Stimulated activated naive CD8-positive, alpha-beta T cell treated with anti-CD3 and anti-CD28 coated beads, Interleukin-15, amount 100 ng/mL, for 72 hours (primary cell): Measurements from ENCODE around the gene EML5.

Source experiments
- ATAC-seq: fragments of 150-1000 bp; cut with Tn5 transposase; 2 replicates; pipeline ENCODE4 v1.10.0; 2021; ENCODE audit warnings: mild to moderate bottlenecking, moderate library complexity
- DNase-seq, 2 donors: peaks; one replicate each; pipeline ENCODE4 v3.0.0; 2021 to 2022
- H3K27ac Mint-ChIP-seq, 2 donors: one replicate each; pipeline ENCODE4 v1.8.0; 2022; ENCODE audit warnings: mild to moderate bottlenecking in 2 of 2, mixed read lengths in 2 of 2, moderate library complexity in 2 of 2
- H3K27me3 Mint-ChIP-seq: one replicate; pipeline ENCODE4 v1.8.0; 2022; ENCODE audit warnings: mixed read lengths
- H3K4me1 Mint-ChIP-seq: one replicate; pipeline ENCODE4 v1.8.0; 2022; ENCODE audit warnings: mild to moderate bottlenecking, mixed read lengths
- H3K4me3 Mint-ChIP-seq, 2 donors: one replicate each; pipeline ENCODE4 v1.8.0; 2022; ENCODE audit warnings: mild to moderate bottlenecking in 2 of 2, mixed read lengths in 2 of 2, moderate library complexity in 1 of 2
- H3K9me3 Mint-ChIP-seq, 2 donors: one replicate each; pipeline ENCODE4 v1.8.0; 2022; ENCODE audit warnings: mixed read lengths in 2 of 2

EML5 gene

GRCh38 chr14:88706425-88706824, 86.3 kb downstream of the EML5 start:
- no peaks in the 10 kb centered on the region for H3K9me3 Mint-ChIP-seq
- no peaks in the 10 kb centered on the region for H3K4me1 Mint-ChIP-seq
- H3K27me3 Mint-ChIP-seq = no peaks in the 10 kb centered on the region
- H3K27ac Mint-ChIP-seq = no peak overlapping the region
- no peak overlapping the region for H3K4me3 Mint-ChIP-seq
- no peak for ATAC-seq
- no peak for DNase-seq

- no peak for ATAC-seq
- no peak overlapping the region for H3K4me3 Mint-ChIP-seq
- no peaks in the 10 kb centered on the region for H3K27me3 Mint-ChIP-seq
- H3K27ac Mint-ChIP-seq = no peak overlapping the region
- H3K9me3 Mint-ChIP-seq = no peaks in the 10 kb centered on the region
- DNase-seq = no peak
- H3K4me1 Mint-ChIP-seq = no peaks in the 10 kb centered on the region
Observed at GRCh38 chr14:88698651-88699050, 94.1 kb downstream of the EML5 start.

GRCh38 chr14:88695870-88696269, 96.9 kb downstream of the EML5 start:
- ATAC-seq (no peak), DNase-seq (no peak)
- Mint-ChIP-seq H3K4me3 (no peak overlapping the region), H3K9me3 (no peaks in the 10 kb centered on the region), H3K4me1 (no peaks in the 10 kb centered on the region), H3K27ac (no peak overlapping the region), H3K27me3 (no peaks in the 10 kb centered on the region)

- Mint-ChIP-seq H3K27me3 (no peaks in the 10 kb centered on the region), H3K9me3 (no peaks in the 10 kb centered on the region), H3K4me3 (no peak overlapping the region), H3K27ac (no peak overlapping the region), H3K4me1 (no peaks in the 10 kb centered on the region)
- DNase-seq = no peak
- ATAC-seq = no peak
Observed at GRCh38 chr14:88688386-88688785, 104.4 kb downstream of the EML5 start.

- H3K4me3 Mint-ChIP-seq = no peak overlapping the region
- peak overlapping the region in 1 of 2 donors; percentile 85 for H3K27ac Mint-ChIP-seq
- H3K4me1 Mint-ChIP-seq = no peaks in the 10 kb centered on the region
- H3K27me3 Mint-ChIP-seq = no peaks in the 10 kb centered on the region
- ATAC-seq = no peak
- H3K9me3 Mint-ChIP-seq = no peaks in the 10 kb centered on the region
- no peak for DNase-seq
Observed at GRCh38 chr14:88683119-88683518, 109.6 kb downstream of the EML5 start.

GRCh38 chr14:88682495-88683114, 110.1 kb downstream of the EML5 start:
- peak; percentile 64 for ATAC-seq
- H3K4me3 Mint-ChIP-seq = no peak overlapping the region
- DNase-seq = peak in 1 of 2 donors; percentile 14

GRCh38 chr14:88681755-88682494, 110.8 kb downstream of the EML5 start:
- DNase-seq (no peak), ATAC-seq (no peak)
- Mint-ChIP-seq H3K27me3 (no peaks in the 10 kb centered on the region), H3K4me1 (no peaks in the 10 kb centered on the region), H3K4me3 (no peak overlapping the region), H3K27ac (peak overlapping the region; percentile 34 to 63), H3K9me3 (no peaks in the 10 kb centered on the region)

More at GRCh38 chr14:88682495-88683114, 110.1 kb downstream of the EML5 start:
- Mint-ChIP-seq H3K9me3 (no peaks in the 10 kb centered on the region), H3K27ac (peak overlapping the region in 1 of 2 donors; percentile 63), H3K27me3 (no peaks in the 10 kb centered on the region), H3K4me1 (no peaks in the 10 kb centered on the region)

GRCh38 chr14:88669346-88669745, 123.4 kb downstream of the EML5 start:
- DNase-seq = no peak

GRCh38 chr14:88668448-88669116, 124.2 kb downstream of the EML5 start:
- no peak for DNase-seq
- ATAC-seq = no peak
- H3K27me3 Mint-ChIP-seq = no peaks in the 10 kb centered on the region
- peak overlapping the region in 1 of 2 donors; percentile 0 for H3K27ac Mint-ChIP-seq
- peaks cover 13 to 22% of the 10 kb centered on the region in 2 donors for H3K9me3 Mint-ChIP-seq
- H3K4me3 Mint-ChIP-seq = no peak overlapping the region
- H3K4me1 Mint-ChIP-seq = no peaks in the 10 kb centered on the region

More at GRCh38 chr14:88669346-88669745, 123.4 kb downstream of the EML5 start:
- no peak for ATAC-seq
- H3K27ac Mint-ChIP-seq = no peak overlapping the region
- H3K27me3 Mint-ChIP-seq = no peaks in the 10 kb centered on the region
- no peak overlapping the region for H3K4me3 Mint-ChIP-seq
- peaks cover 15 to 22% of the 10 kb centered on the region in 2 donors for H3K9me3 Mint-ChIP-seq
- H3K4me1 Mint-ChIP-seq = no peaks in the 10 kb centered on the region

GRCh38 chr14:88667555-88668273, 125.0 kb downstream of the EML5 start:
- Mint-ChIP-seq H3K27me3 (no peaks in the 10 kb centered on the region), H3K9me3 (peaks cover 13 to 15% of the 10 kb centered on the region in 2 donors), H3K27ac (peak overlapping the region in 1 of 2 donors; percentile 0), H3K4me1 (no peaks in the 10 kb centered on the region), H3K4me3 (no peak overlapping the region)
- DNase-seq (peak; percentile 36 to 56), ATAC-seq (peak; percentile 87)

GRCh38 chr14:88660056-88660455, 132.7 kb downstream of the EML5 start:
- Mint-ChIP-seq H3K27ac (no peak overlapping the region), H3K9me3 (no peaks in the 10 kb centered on the region), H3K27me3 (no peaks in the 10 kb centered on the region), H3K4me3 (no peak overlapping the region), H3K4me1 (no peaks in the 10 kb centered on the region)
- ATAC-seq (no peak), DNase-seq (no peak)

- H3K27ac Mint-ChIP-seq = no peak overlapping the region
- no peak overlapping the region for H3K4me3 Mint-ChIP-seq
- H3K4me1 Mint-ChIP-seq = no peaks in the 10 kb centered on the region
- peaks cover 20 to 26% of the 10 kb centered on the region in 2 donors for H3K9me3 Mint-ChIP-seq
- H3K27me3 Mint-ChIP-seq = no peaks in the 10 kb centered on the region
- ATAC-seq (no peak), DNase-seq (no peak)
Observed at GRCh38 chr14:88639221-88639620, 153.5 kb downstream of the EML5 start.

GRCh38 chr14:88632512-88632911, 160.2 kb downstream of the EML5 start:
- Mint-ChIP-seq H3K9me3 (no peaks in the 10 kb centered on the region), H3K4me1 (no peaks in the 10 kb centered on the region), H3K4me3 (no peak overlapping the region), H3K27ac (no peak overlapping the region), H3K27me3 (no peaks in the 10 kb centered on the region)
- no peak for DNase-seq
- no peak for ATAC-seq

GRCh38 chr14:88631091-88631490, 161.7 kb downstream of the EML5 start:
- ATAC-seq (no peak), DNase-seq (no peak)
- no peak overlapping the region for H3K27ac Mint-ChIP-seq
- H3K27me3 Mint-ChIP-seq = no peaks in the 10 kb centered on the region
- no peak overlapping the region for H3K4me3 Mint-ChIP-seq
- no peaks in the 10 kb centered on the region for H3K9me3 Mint-ChIP-seq
- no peaks in the 10 kb centered on the region for H3K4me1 Mint-ChIP-seq

GRCh38 chr14:88630565-88630964, 162.2 kb downstream of the EML5 start:
- no peak for ATAC-seq
- H3K4me3 Mint-ChIP-seq = no peak overlapping the region
- no peak for DNase-seq
- H3K9me3 Mint-ChIP-seq = no peaks in the 10 kb centered on the region
- H3K27ac Mint-ChIP-seq = no peak overlapping the region
- H3K27me3 Mint-ChIP-seq = no peaks in the 10 kb centered on the region
- H3K4me1 Mint-ChIP-seq = no peaks in the 10 kb centered on the region
